Pancreas (tissue), 10 donors: ENCODE measurements around the gene TTC38. TPM values are rescaled to one million over a fixed set of nuclear protein-coding genes. Genes with fewer than 3 reads are reported as not detected.
A peak's percentile ranks its signal among the peaks of the same experiment; 100 is the strongest.

ENCODE experiments used
- ATAC-seq, 4 donors: fragments of 200-7000 bp; cut with Tn5 transposase; one replicate each; pipeline versions ENCODE4 v1.8.0 to v1.9.1; 2020; ENCODE audit warnings: mild to moderate bottlenecking in 4 of 4, moderate library complexity in 4 of 4
- DNase-seq, 6 donors: peaks; one replicate each; pipeline ENCODE4 v3.0.0-alpha.2; 2020
- FAIRE-seq: peaks from 2 replicates; lab custom pipeline; 2012; peaks lifted over from hg19 to GRCh38; lab: Jason Lieb, UNC
- H3K27ac ChIP-seq, 4 donors: fragments of 200-600 bp; sonication (generic); 1 replicate in 3 of 4; 2 replicates in 1 of 4; pipeline versions ENCODE4 v1.5.0 to v1.8.0; 2020
- H3K27me3 ChIP-seq, 4 donors: fragments of 200-600 bp; one replicate each; pipeline ENCODE4 v1.8.0; 2021
- H3K36me3 ChIP-seq, 3 donors: fragments of 200-600 bp; sonication (generic) in 1 of 3; one replicate each; pipeline versions ENCODE4 v1.5.0 to v1.8.0; 2020 to 2021
- H3K4me1 ChIP-seq, 3 donors: fragments of 200-600 bp; one replicate each; pipeline ENCODE4 v1.8.0; 2021
- H3K4me3 ChIP-seq, 4 donors: fragments of 200-600 bp; sonication (generic) in 2 of 4; one replicate each; pipeline versions ENCODE4 v1.5.0 to v1.8.0; 2020 to 2021
- H3K9me3 ChIP-seq, 4 donors: fragments of 200-600 bp; one replicate each; pipeline ENCODE4 v1.8.0; 2021
- WGBS, 2 donors: extraction: QIAGEN DNeasy Blood & Tissue Kit; methylation state at CpG; one replicate each; pipeline ENCODE4 v1.1.7; 2013; 5-methylcytosine and 5-hydroxymethylcytosine counted together
- intact Hi-C, 3 donors: fragments of 100-400 bp; cut with DNase I; formaldehyde crosslinking; loops; one replicate each; pipeline versions ENCODE4 v1.11.1 to v1.14.2; 2022
- polyA plus RNA-seq, 2 donors: library from polyadenylated mRNA; stranded (reverse); fragments of 200-250 nt; gene quantifications; one replicate each; pipeline ENCODE4 v1.2.3, GENCODE V29; 2013
- total RNA-seq, 6 donors: library from RNA; stranded (reverse); fragmentation: NEBNext Ultra II Directional in 4 of 6; extraction: Animal tissue kit (Norgen Biotek cat#: 25700) in 4 of 6; gene quantifications; one replicate each; pipeline versions ENCODE4 v1.2.1 to v1.2.4, GENCODE V29; 2021 to 2023
- TF ChIP-seq, protein P1 (sequence below), 4 donors: fragments of 200-600 bp; sonication (generic) in 3 of 4; IDR thresholded peaks; one replicate each; pipeline versions ENCODE4 v1.5.0 to v1.8.0; 2021; ENCODE audit warnings: antibody characterized with exemption in 4 of 4
- donor health status: healthy with polysubstance abuse.
- donor health status: DM: no; HTN: no; CAD: no; lungs with moderate emphysema.
- donor health status: DM: no; HTN: no; CAD: no.
- donor health status: control.
- donor health status: control.
- donor health status: Bipolar disorder and iron deficiency.
- donor health status: DM: yes; HTN: yes; CAD: no.
- donor health status: DM: no; HTN: no; CAD: no.
- donor health status: DM: no; HTN: no; CAD: no.
- donor health status: DM: yes; HTN: yes; CAD: no.

Gene TTC38
- total and polyA plus RNA-seq, 8 donors = 18.6 to 32.8 (median 23.3) TPM

DNA sequence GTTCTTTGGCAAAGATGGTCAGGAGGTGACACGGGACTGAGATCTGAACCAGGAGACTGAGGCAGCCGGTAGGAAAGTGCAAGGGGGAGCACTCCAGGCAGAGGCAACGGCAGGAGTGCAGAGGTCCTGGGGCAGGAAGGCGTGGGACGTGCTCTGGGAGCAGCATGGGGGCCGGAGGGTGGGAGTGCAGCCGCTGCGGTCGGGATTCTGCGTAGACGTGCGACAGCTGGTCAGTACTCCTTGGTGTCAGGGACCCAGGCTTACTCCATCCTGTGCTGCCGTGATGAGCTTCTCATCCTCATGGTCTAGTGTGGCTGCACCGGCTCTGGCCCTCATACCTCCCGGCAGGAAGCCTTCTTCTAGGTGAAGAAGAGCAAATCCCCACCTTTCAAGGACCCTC lies 50.8 kb downstream of the TTC38 start:
- Histone ChIP-seq H3K4me1 (no peaks in the 10 kb centered on the region), H3K9me3 (no peaks in the 10 kb centered on the region), H3K27ac (no peak overlapping the region), H3K27me3 (no peaks in the 10 kb centered on the region), H3K4me3 (no peak overlapping the region), H3K36me3 (no peaks in the 10 kb centered on the region)
- 93 to 97% methylated on average over 15 of the region's 15 CpGs for WGBS, 2 donors
- DNase-seq (peak in 1 of 6 donors; percentile 19), ATAC-seq (no peak), FAIRE-seq (no peak)
- intact Hi-C loops = loop anchor here in 1 of 3 donors (10.0 kb wide), 1 partner anchor 324 kb away; no protein-coding TSS in a partner anchor
- TF ChIP-seq, protein P1, sequence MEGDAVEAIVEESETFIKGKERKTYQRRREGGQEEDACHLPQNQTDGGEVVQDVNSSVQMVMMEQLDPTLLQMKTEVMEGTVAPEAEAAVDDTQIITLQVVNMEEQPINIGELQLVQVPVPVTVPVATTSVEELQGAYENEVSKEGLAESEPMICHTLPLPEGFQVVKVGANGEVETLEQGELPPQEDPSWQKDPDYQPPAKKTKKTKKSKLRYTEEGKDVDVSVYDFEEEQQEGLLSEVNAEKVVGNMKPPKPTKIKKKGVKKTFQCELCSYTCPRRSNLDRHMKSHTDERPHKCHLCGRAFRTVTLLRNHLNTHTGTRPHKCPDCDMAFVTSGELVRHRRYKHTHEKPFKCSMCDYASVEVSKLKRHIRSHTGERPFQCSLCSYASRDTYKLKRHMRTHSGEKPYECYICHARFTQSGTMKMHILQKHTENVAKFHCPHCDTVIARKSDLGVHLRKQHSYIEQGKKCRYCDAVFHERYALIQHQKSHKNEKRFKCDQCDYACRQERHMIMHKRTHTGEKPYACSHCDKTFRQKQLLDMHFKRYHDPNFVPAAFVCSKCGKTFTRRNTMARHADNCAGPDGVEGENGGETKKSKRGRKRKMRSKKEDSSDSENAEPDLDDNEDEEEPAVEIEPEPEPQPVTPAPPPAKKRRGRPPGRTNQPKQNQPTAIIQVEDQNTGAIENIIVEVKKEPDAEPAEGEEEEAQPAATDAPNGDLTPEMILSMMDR (IDR thresholded peaks at IDR 0.05) = no peak

DNA sequence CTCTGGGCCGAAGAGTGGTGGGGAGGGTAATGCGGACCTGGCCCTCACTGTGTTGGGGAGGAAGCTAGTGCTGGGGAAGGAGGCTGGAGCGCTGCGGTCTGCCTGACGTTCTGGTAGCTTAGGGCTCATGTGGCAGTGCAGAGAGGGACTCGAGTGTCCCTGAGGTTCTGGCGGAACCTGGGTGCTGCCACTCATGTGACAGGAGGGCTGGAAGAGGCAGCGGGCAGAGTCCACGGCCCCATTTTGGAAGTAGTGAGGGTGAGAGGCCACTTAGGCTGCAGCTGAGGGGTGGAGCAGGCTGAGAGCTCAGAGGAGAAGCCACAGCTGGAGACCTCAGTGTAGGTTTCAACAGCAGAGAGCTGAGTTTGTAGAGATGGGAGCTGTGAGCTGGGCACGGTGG lies 51.5 kb downstream of the TTC38 start:
- intact Hi-C loops = loop anchor here in 1 of 3 donors (10.0 kb wide), 1 partner anchor 325 kb away; no protein-coding TSS in a partner anchor
- FAIRE-seq (no peak), ATAC-seq (no peak), DNase-seq (peak in 1 of 6 donors; percentile 29)
- Histone ChIP-seq H3K36me3 (no peaks in the 10 kb centered on the region), H3K4me1 (no peaks in the 10 kb centered on the region), H3K27me3 (no peaks in the 10 kb centered on the region), H3K9me3 (no peaks in the 10 kb centered on the region), H3K4me3 (no peak overlapping the region), H3K27ac (no peak overlapping the region)
- TF ChIP-seq, protein P1 (IDR thresholded peaks at IDR 0.05) = no peak
- 94 to 97% methylated on average over 10 of the region's 10 CpGs for WGBS, 2 donors

DNA sequence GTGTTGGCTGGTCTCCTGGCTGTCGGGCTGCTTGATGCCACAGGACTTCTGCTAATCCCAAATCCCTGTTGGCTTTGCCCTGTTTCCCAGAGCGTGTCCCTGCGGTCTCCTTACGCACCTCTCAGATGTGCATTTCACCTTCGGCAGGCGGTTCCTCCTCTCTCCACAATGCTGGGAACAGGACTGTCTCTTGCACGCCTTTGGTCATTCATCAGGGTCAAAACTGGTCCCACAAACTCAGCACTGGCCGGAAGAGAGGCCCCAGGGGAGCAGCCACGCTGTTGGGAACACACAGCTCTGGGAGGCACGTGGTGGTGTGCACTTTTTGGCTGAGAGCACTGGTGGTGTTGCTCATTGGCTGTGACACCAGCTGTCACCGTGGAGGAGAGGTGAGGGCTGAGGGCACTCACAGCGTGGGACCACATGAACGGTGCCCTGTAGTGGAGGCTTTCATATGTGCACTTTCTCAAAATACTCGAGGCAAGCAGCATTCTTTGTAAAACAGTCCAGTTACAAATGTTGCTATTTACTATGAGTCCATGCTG lies 52.4 kb downstream of the TTC38 start:
- Histone ChIP-seq H3K36me3 (no peaks in the 10 kb centered on the region), H3K27me3 (no peaks in the 10 kb centered on the region), H3K9me3 (no peaks in the 10 kb centered on the region), H3K27ac (no peak overlapping the region), H3K4me3 (no peak overlapping the region), H3K4me1 (no peaks in the 10 kb centered on the region)
- FAIRE-seq (no peak), ATAC-seq (no peak), DNase-seq (peak in 2 of 6 donors; percentile 3 to 37)
- intact Hi-C loops = loop anchor here in 1 of 3 donors (5.0 kb wide), 1 partner anchor 318 kb away; no protein-coding TSS in a partner anchor
- 92 to 93% methylated on average over 14 of the region's 14 CpGs for WGBS, 2 donors
- TF ChIP-seq, protein P1 (IDR thresholded peaks at IDR 0.05) = no peak

DNA sequence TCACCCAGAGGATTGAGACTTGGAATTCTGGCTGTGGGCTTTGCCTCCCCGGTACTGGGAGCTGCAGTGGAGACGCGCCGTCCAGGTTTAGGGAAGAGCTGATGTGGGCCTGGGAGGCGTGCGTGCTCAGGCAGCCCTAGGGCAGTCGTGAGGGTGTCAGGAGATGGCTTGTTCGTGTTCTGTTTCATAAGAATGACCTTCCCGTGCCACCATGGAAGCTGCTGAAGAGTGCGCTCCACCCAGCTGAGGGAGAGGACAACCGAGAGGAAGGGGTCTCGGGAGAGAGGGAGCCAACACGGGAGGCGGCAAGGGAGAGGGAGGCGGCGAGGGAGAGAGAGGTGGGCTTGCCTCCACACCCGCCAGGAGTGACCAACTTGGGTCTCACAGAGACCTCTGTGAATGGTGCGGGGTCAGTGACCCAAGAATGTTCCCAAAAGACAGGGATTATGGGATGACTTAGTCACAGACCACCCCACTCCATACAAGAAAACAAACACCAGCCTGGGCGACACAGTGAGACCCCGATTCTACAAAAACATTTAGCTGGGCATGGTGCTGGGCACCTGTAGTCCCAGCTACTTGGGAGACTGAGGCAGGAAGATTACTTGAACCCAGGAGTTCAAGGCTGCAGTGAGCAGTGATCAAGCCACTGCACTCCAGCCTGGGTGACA lies 53.0 kb downstream of the TTC38 start:
- WGBS, 2 donors = 94% methylated on average over 20 of the region's 20 CpGs
- intact Hi-C loops = loop anchor here in 1 of 3 donors (5.0 kb wide), 1 partner anchor 319 kb away; no protein-coding TSS in a partner anchor
- TF ChIP-seq, protein P1 (IDR thresholded peaks at IDR 0.05) = no peak
- ATAC-seq (no peak), FAIRE-seq (no peak), DNase-seq (peak in 2 of 6 donors; percentile 4 to 23)
- Histone ChIP-seq H3K9me3 (no peaks in the 10 kb centered on the region), H3K27ac (no peak overlapping the region), H3K4me3 (no peak overlapping the region), H3K27me3 (no peaks in the 10 kb centered on the region), H3K4me1 (no peaks in the 10 kb centered on the region), H3K36me3 (no peaks in the 10 kb centered on the region)
